T-cell (primary cell): ENCODE measurements around the gene ELAVL4. TPM values are rescaled to one million over a fixed set of nuclear protein-coding genes. Genes with fewer than 3 reads are reported as not detected.

Source experiments
- ATAC-seq, 4 experiments: fragments of 200-7000 bp in 3 of 4; fragments of 150-1000 bp in 1 of 4; cut with Tn5 transposase; replicated peaks in 1 of 4; 1 replicate in 3 of 4; 2 replicates in 1 of 4; pipeline ENCODE4 v1.10.0; 2021; ENCODE audit warnings: moderate library complexity in 3 of 4, mild to moderate bottlenecking in 2 of 4, moderate number of reproducible peaks in 1 of 4
- CTCF ChIA-PET, 2 donors: fragments of 300-600 bp; sonication (Branson Sonifier 250); formaldehyde crosslinking; loops; one replicate each; lab custom pipeline; 2022; ENCODE audit warnings: antibody characterized with exemption in 2 of 2; lab: Charles Lee
- POLR2A ChIA-PET, 2 donors: fragments of 300-600 bp; sonication (Branson Sonifier 250); formaldehyde crosslinking; loops; one replicate each; lab custom pipeline; 2022; ENCODE audit warnings: antibody characterized with exemption in 2 of 2; lab: Charles Lee
- DNase-seq, 35 experiments: peaks; one replicate each; pipeline versions ENCODE4 v3.0.0 to v3.0.0-alpha.2; 2013 to 2023
- H3K27ac ChIP-seq: one replicate; pipeline ENCODE4 v1.5.1; 2013; ENCODE audit warnings: low read length
- H3K27me3 ChIP-seq, 2 experiments: replicated peaks in 1 of 2; 1 replicate in 1 of 2; 2 replicates in 1 of 2; pipeline versions ENCODE4 v1.6.1 to v1.7.0; 2013; ENCODE audit warnings: low read length in 1 of 2, mixed read lengths in 1 of 2; ENCODE audit not compliant: control insufficient read depth in 2 of 2, insufficient read depth in 2 of 2; ENCODE audit errors: extremely low read depth in 1 of 2
- H3K36me3 ChIP-seq, 2 donors: 1 replicate in 1 of 2; 2 replicates in 1 of 2; pipeline versions ENCODE4 v1.6.1 to v1.7.0; 2013; ENCODE audit warnings: low read length in 1 of 2; ENCODE audit not compliant: control insufficient read depth in 2 of 2, insufficient read depth in 1 of 2; ENCODE audit errors: extremely low read depth in 1 of 2
- H3K4me1 ChIP-seq, 2 experiments: 1 replicate in 1 of 2; 2 replicates in 1 of 2; pipeline versions ENCODE4 v1.6.1 to v1.7.0; 2013; ENCODE audit warnings: low read length in 2 of 2, mixed read lengths in 1 of 2; ENCODE audit not compliant: insufficient read depth in 2 of 2, control insufficient read depth in 1 of 2; ENCODE audit errors: extremely low read depth in 1 of 2
- H3K4me3 ChIP-seq, 2 donors: 1 replicate in 1 of 2; 2 replicates in 1 of 2; pipeline versions ENCODE4 v1.5.1 to v1.7.0; 2013; ENCODE audit warnings: mild to moderate bottlenecking in 2 of 2, low read length in 1 of 2, moderate library complexity in 1 of 2; ENCODE audit not compliant: control insufficient read depth in 1 of 2; ENCODE audit errors: extremely low read depth in 1 of 2
- H3K9me3 ChIP-seq: 2 replicates; pipeline ENCODE4 v1.7.0; 2013
- H3K27ac Mint-ChIP-seq, 2 donors: one replicate each; pipeline ENCODE4 v1.8.0; 2020 to 2021; ENCODE audit warnings: mild to moderate bottlenecking in 2 of 2, mixed read lengths in 2 of 2
- H3K27me3 Mint-ChIP-seq, 2 donors: one replicate each; pipeline ENCODE4 v1.8.0; 2021 to 2022; ENCODE audit warnings: mixed read lengths in 2 of 2
- H3K36me3 Mint-ChIP-seq: one replicate; pipeline ENCODE4 v1.8.0; 2021; ENCODE audit warnings: mixed read lengths
- H3K4me1 Mint-ChIP-seq, 3 donors: one replicate each; pipeline ENCODE4 v1.8.0; 2020 to 2022; ENCODE audit warnings: mixed read lengths in 3 of 3, mild to moderate bottlenecking in 1 of 3
- H3K4me3 Mint-ChIP-seq, 3 donors: one replicate each; pipeline ENCODE4 v1.8.0; 2020 to 2022; ENCODE audit warnings: mild to moderate bottlenecking in 3 of 3, mixed read lengths in 3 of 3, moderate library complexity in 3 of 3
- H3K9me3 Mint-ChIP-seq, 3 donors: one replicate each; pipeline ENCODE4 v1.8.0; 2020 to 2022; ENCODE audit warnings: mixed read lengths in 3 of 3
- WGBS: methylation state at CpG from one replicate; pipeline ENCODE4 v1.1.5; 2013; ENCODE audit warnings: missing lambda C conversion rate; ENCODE audit not compliant: insufficient coverage; 5-methylcytosine and 5-hydroxymethylcytosine counted together
- total RNA-seq, 35 experiments: library from RNA in 6 of 35; stranded (reverse) in 6 of 35; fragments of 120-200 nt in 1 of 35; gene quantifications; one replicate each; pipeline versions ENCODE4 v1.2.1 to v1.2.4 and lab custom pipeline; 2013 to 2026

Gene ELAVL4
- total RNA-seq, 5 donors from 2014 or later (not counting 1 experiment from before 2014, with no cell fraction given) = not detected

- H3K4me1 Mint-ChIP-seq = no peaks in the 10 kb centered on the region
- Histone ChIP-seq H3K4me3 (no peak overlapping the region), H3K9me3 (no peaks in the 10 kb centered on the region), H3K4me1 (no peaks in the 10 kb centered on the region), H3K27me3 (no peaks in the 10 kb centered on the region), H3K36me3 (no peaks in the 10 kb centered on the region), H3K27ac (no peak overlapping the region)
- no peaks in the 10 kb centered on the region for H3K36me3 Mint-ChIP-seq
- H3K27ac Mint-ChIP-seq = no peak overlapping the region
- POLR2A ChIA-PET = no interaction called here
- DNase-seq (no peak), ATAC-seq (no peak)
- no peaks in the 10 kb centered on the region for H3K9me3 Mint-ChIP-seq
- CTCF ChIA-PET = no interaction called here
- H3K27me3 Mint-ChIP-seq = peaks cover 12 to 19% of the 10 kb centered on the region in 2 donors
- no peak overlapping the region for H3K4me3 Mint-ChIP-seq
- 60% methylated on average over 1 of the region's 2 CpGs for WGBS
Measured at GRCh38 chr1:50179639-50180038, 70.9 kb downstream of the ELAVL4 start.

- H3K27ac ChIP-seq = no peak overlapping the region
- H3K9me3 ChIP-seq = no peaks in the 10 kb centered on the region
- no peaks in the 10 kb centered on the region for H3K4me1 Mint-ChIP-seq
- no CpG with 5 or more reads among the region's 1 CpG for WGBS
- ChIA-PET POLR2A (no interaction called here), CTCF (no interaction called here)
- H3K4me3 ChIP-seq = no peak overlapping the region
- ATAC-seq = no peak
- no peak overlapping the region for H3K4me3 Mint-ChIP-seq
- H3K36me3 ChIP-seq = no peaks in the 10 kb centered on the region
- no peak overlapping the region for H3K27ac Mint-ChIP-seq
- no peaks in the 10 kb centered on the region for H3K4me1 ChIP-seq
- no peaks in the 10 kb centered on the region for H3K9me3 Mint-ChIP-seq
- no peaks in the 10 kb centered on the region for H3K36me3 Mint-ChIP-seq
- H3K27me3 Mint-ChIP-seq = peaks cover 16 to 19% of the 10 kb centered on the region in 2 donors
- no peaks in the 10 kb centered on the region for H3K27me3 ChIP-seq
- DNase-seq = no peak
Measured at GRCh38 chr1:50180367-50180766, 71.6 kb downstream of the ELAVL4 start.

GRCh38 chr1:50181027-50181663 is 72.4 kb downstream of the ELAVL4 start:
- ATAC-seq = no peak
- Histone ChIP-seq H3K36me3 (no peaks in the 10 kb centered on the region), H3K9me3 (no peaks in the 10 kb centered on the region), H3K4me3 (no peak overlapping the region), H3K4me1 (no peaks in the 10 kb centered on the region), H3K27me3 (no peaks in the 10 kb centered on the region), H3K27ac (no peak overlapping the region)
- Mint-ChIP-seq H3K27ac (no peak overlapping the region), H3K4me1 (no peaks in the 10 kb centered on the region), H3K4me3 (no peak overlapping the region), H3K36me3 (no peaks in the 10 kb centered on the region), H3K27me3 (peaks cover 15 to 18% of the 10 kb centered on the region in 2 donors), H3K9me3 (no peaks in the 10 kb centered on the region)
- WGBS = 77% methylated on average over 3 of the region's 3 CpGs
- DNase-seq = no peak
- POLR2A ChIA-PET = no interaction called here
- CTCF ChIA-PET = no interaction called here

GRCh38 chr1:50183378-50184133 is 74.8 kb downstream of the ELAVL4 start:
- Histone ChIP-seq H3K27ac (no peak overlapping the region), H3K27me3 (no peaks in the 10 kb centered on the region), H3K4me1 (no peaks in the 10 kb centered on the region), H3K9me3 (no peaks in the 10 kb centered on the region), H3K4me3 (no peak overlapping the region), H3K36me3 (no peaks in the 10 kb centered on the region)
- ChIA-PET POLR2A (no interaction called here), CTCF (interaction anchor here in 1 of 2 donors (0.6 kb wide), 1 partner anchor 74 kb away, joined by 3 read pairs; no protein-coding TSS in a partner anchor)
- Mint-ChIP-seq H3K27me3 (peaks cover 9 to 18% of the 10 kb centered on the region in 2 donors), H3K4me3 (no peak overlapping the region), H3K4me1 (no peaks in the 10 kb centered on the region), H3K36me3 (no peaks in the 10 kb centered on the region), H3K27ac (no peak overlapping the region), H3K9me3 (no peaks in the 10 kb centered on the region)
- DNase-seq = no peak
- WGBS = 11% methylated on average over 5 of the region's 12 CpGs
- no peak for ATAC-seq

- ChIA-PET CTCF (no interaction called here), POLR2A (no interaction called here)
- H3K27me3 Mint-ChIP-seq = peaks cover 7 to 8% of the 10 kb centered on the region in 2 donors
- no peaks in the 10 kb centered on the region for H3K36me3 Mint-ChIP-seq
- H3K9me3 Mint-ChIP-seq = no peaks in the 10 kb centered on the region
- H3K4me3 Mint-ChIP-seq = no peak overlapping the region
- ATAC-seq (no peak), DNase-seq (no peak)
- no peaks in the 10 kb centered on the region for H3K36me3 ChIP-seq
- no peaks in the 10 kb centered on the region for H3K4me1 ChIP-seq
- WGBS = 77% methylated on average over 2 of the region's 3 CpGs
- H3K27ac Mint-ChIP-seq = no peak overlapping the region
- H3K27ac ChIP-seq = no peak overlapping the region
- H3K9me3 ChIP-seq = no peaks in the 10 kb centered on the region
- H3K4me1 Mint-ChIP-seq = no peaks in the 10 kb centered on the region
- H3K27me3 ChIP-seq = peaks cover 0 to 3% of the 10 kb centered on the region in 2 experiments
- no peak overlapping the region for H3K4me3 ChIP-seq
Measured at GRCh38 chr1:50189369-50189768, 80.6 kb downstream of the ELAVL4 start.

GRCh38 chr1:50193002-50193401 is 84.3 kb downstream of the ELAVL4 start:
- H3K4me3 ChIP-seq = no peak overlapping the region
- Mint-ChIP-seq H3K4me1 (no peaks in the 10 kb centered on the region), H3K36me3 (no peaks in the 10 kb centered on the region), H3K4me3 (no peak overlapping the region), H3K9me3 (no peaks in the 10 kb centered on the region), H3K27ac (no peak overlapping the region), H3K27me3 (peaks cover 9% of the 10 kb centered on the region in 2 donors)
- no peak overlapping the region for H3K27ac ChIP-seq
- H3K27me3 ChIP-seq = peaks cover 0 to 6% of the 10 kb centered on the region in 2 experiments
- 0% methylated on average over 1 of the region's 3 CpGs for WGBS
- DNase-seq (no peak), ATAC-seq (no peak)
- no peaks in the 10 kb centered on the region for H3K9me3 ChIP-seq
- no peaks in the 10 kb centered on the region for H3K36me3 ChIP-seq
- H3K4me1 ChIP-seq = no peaks in the 10 kb centered on the region
- POLR2A ChIA-PET = no interaction called here
- CTCF ChIA-PET = no interaction called here
